AG09319 (cell line): ENCODE results near the gene IL11.
"Not testable (repeated sequence)": the region's sequence is repeated elsewhere in the genome, so short reads cannot be mapped to it uniquely, and the experiment has no call there.

ENCODE experiments used
- DNase-seq: peaks from one replicate; pipeline ENCODE4 v3.0.0-alpha.2; 2010; ENCODE audit warnings: low read depth; ENCODE audit errors: extremely low read depth
- CTCF ChIP-seq: IDR thresholded peaks from 2 replicates; pipeline ENCODE4 v1.5.1; 2011; ENCODE audit warnings: low read depth, mild to moderate bottlenecking, inconsistent platforms, low read length, moderate library complexity

The IL11 gene

GRCh38 chr19:55370305-55370988 is at the start of gene IL11:
IL11 (minus strand) TSS chr19:55370463; CDS start chr19:55370310, 153 bp downstream.
- no peak for DNase-seq
- no peak for TF ChIP-seq CTCF

DNA sequence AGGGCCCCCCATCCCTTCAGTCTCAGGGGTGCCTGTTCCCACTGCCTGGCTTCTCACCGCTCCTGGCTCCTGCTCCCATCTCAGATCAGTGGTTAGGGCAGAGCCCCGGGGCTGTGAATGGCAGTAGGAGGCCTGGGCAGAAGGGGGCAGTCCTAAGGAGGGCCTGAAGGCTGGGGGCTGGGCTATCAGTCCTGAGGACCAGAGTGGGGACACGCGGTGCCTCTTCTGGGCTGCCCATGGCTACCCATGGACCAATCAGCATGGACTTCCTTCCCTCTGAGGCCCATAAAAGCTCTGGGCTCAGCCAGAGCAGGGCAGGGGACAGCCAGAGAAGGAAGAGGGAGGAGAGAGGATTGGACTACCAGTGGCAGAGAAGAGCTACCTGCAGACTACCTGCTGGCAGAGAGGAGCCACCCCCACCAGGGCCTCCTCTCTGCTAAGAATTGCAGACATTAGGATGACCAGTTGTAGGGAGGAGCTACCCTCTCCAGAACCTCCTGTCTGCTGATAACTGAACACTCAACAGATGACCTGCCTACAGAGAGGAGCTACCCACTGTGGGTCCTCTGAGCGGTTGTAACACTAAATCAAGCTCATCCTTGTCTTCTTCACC is 49.5 kb upstream of the IL11 start:
- DNase-seq: no peak
- no peak for TF ChIP-seq CTCF

DNA sequence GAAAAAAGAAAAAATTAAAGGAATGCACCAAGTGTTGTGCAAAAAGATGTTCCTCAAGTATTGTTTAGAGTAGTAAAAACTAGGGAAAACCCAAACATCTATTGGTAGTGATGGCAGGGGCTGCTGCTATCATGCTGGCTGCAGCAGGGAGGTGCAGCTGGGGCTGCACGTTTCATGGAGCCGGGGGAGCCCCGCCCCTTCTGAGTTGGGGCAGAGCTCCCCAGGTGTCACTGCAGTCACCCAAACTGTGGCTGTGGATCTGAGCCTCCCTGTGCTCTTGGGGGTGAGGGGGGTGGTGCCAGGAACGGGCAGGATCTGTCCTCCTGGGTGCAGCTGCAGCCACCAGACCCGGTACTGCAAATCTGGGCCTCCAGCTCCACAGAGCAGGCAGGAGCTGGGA is 48.8 kb upstream of the IL11 start:
- no peak for TF ChIP-seq CTCF
- DNase-seq: no peak

GRCh38 chr19:55418185-55418584 is 47.9 kb upstream of the IL11 start:
- peak; percentile 64 for DNase-seq
- TF ChIP-seq CTCF: peak; percentile 72

DNA sequence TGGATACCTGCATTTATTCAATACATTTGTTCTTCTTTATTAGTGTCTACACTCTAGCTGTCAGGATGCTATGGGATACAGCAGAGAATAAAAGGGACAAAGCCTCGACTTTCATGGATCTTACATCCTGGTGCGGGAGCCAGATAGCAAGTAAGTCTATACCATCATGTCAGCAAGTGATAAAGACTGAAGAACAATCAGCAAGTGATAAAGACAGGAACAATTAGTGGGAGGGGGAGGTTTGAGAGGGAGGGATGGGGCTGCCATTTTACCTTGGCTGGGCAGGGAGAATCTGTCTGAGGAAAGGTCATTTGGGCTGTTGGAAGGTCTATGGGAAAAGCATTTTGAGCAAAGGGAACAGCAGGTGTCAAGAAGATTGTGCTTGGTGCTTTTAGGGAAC is 39.9 kb upstream of the IL11 start:
- TF ChIP-seq CTCF: no peak
- DNase-seq: no peak

- DNase-seq: not testable (repeated sequence)
Measured at GRCh38 chr19:55409179-55409578, 38.9 kb upstream of the IL11 start.

DNA sequence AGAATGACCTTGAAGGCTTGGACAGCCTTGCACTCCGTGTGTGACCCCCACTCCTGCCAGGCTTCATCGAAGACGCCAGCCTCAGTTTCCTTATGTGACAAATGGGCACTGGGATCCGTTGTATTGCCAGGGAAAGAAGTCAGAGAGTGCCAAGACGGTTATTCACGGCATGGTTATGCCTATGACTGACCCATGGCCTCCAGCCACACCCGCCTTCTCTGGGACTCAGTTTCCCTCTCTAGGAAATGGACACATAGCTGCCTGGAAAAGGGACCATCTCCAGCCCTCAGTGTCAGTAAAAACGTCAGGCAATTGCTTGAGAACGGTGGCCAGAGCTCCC is 38.2 kb upstream of the IL11 start:
- TF ChIP-seq CTCF: no peak
- DNase-seq: no peak

DNA sequence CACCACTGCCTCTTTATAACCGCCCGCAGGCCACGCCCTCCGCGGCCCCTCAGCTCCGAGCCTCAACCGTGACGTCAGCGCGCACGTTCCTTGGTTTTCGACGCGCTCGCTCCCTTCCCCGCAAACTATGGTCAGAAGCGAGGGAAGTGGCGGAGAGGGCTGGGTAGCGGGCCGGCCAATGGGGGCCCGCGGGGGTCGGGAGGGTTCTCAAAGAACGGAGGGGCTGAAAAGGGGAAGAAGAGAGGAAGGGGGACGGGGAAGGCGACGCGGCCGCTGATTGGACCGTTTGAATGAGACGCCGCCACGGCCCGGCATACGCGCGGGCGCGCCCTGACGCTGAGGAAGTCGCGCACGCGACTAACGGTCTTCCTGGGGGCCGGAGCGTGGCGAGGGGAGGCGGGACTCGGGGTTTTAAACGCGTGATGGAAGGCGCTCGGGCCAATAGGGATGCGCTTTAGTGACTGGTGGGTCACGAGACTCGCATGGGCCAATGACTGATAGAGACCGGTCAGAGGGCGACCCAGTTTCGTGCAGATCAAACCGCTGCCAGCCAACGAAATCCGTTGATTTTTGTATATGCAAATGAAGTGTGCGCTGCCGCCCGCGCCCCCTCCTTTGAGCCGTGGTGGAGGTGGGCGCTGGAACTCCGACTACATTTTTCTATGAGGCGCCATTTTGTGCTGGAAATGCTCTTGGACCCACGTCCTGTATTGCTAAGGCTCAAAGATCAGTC is 37.7 kb upstream of the IL11 start:
- DNase-seq: peak; percentile 99
- no peak for TF ChIP-seq CTCF

- DNase-seq: not testable (repeated sequence)
Measured at GRCh38 chr19:55407550-55407799, 37.2 kb upstream of the IL11 start, which contains the start of gene UBE2S. UBE2S (minus strand) TSS chr19:55407788; CDS start chr19:55407589, 199 bp downstream.
